Transverse colon (tissue), 4 donors: ENCODE data around the gene PRKG1. TPM values are rescaled to one million over a fixed set of nuclear protein-coding genes. Genes with fewer than 3 reads are reported as not detected.

Source experiments
- DNase-seq: peaks from one replicate; pipeline ENCODE4 v3.0.0-alpha.2; 2019
- H3K27ac ChIP-seq, 4 donors: fragments of 200-600 bp; sonication (generic); 2 replicates each; pipeline ENCODE4 v1.5.1; 2016 to 2018; ENCODE audit warnings: inconsistent platforms in 4 of 4
- H3K27me3 ChIP-seq: fragments of 200-600 bp; sonication (generic); 2 replicates; pipeline ENCODE4 v1.5.1; 2017; ENCODE audit warnings: inconsistent platforms
- H3K36me3 ChIP-seq, 4 donors: fragments of 200-600 bp; sonication (generic); 2 replicates each; pipeline ENCODE4 v1.5.1; 2017 to 2019; ENCODE audit warnings: inconsistent platforms in 4 of 4
- H3K4me1 ChIP-seq, 4 donors: fragments of 200-600 bp; sonication (generic); 2 replicates each; pipeline ENCODE4 v1.5.1; 2017 to 2020; ENCODE audit warnings: inconsistent platforms in 4 of 4
- H3K4me3 ChIP-seq, 4 donors: fragments of 200-600 bp; sonication (generic); 1 replicate in 1 of 4; 2 replicates in 3 of 4; pipeline versions ENCODE4 v1.5.1 to v1.6.1; 2017 to 2019; ENCODE audit warnings: inconsistent platforms in 4 of 4
- H3K9me3 ChIP-seq, 2 donors: fragments of 200-600 bp; sonication (generic); 2 replicates each; pipeline ENCODE4 v1.5.1; 2017 to 2019; ENCODE audit warnings: inconsistent platforms in 2 of 2
- EP300 ChIP-seq: sonication (generic); formaldehyde crosslinking; IDR thresholded peaks from one replicate; pipeline ENCODE4 v1.6.1; 2017; ENCODE audit warnings: antibody characterized with exemption, low read depth
- POLR2A ChIP-seq: fragments of 450-650 bp; IDR thresholded peaks from one replicate; pipeline ENCODE4 v1.6.1; 2016; ENCODE audit warnings: antibody characterized with exemption, mild to moderate bottlenecking, moderate library complexity
- POLR2AphosphoS5 ChIP-seq, 3 donors: sonication (generic); formaldehyde crosslinking; IDR thresholded peaks; one replicate each; pipeline ENCODE4 v1.6.1; 2016; ENCODE audit warnings: antibody characterized with exemption in 3 of 3
- whole genome bisulfite sequencing, 2 donors: methylation state at CpG; one replicate each; pipeline ENCODE4 v1.1.5; 2018; ENCODE audit warnings: low coverage in 1 of 2; 5-methylcytosine and 5-hydroxymethylcytosine counted together
- in situ Hi-C, 4 donors: fragments of 200-750 bp; cut with MboI; loops; one replicate each; pipeline versions ENCODE4 v1.15.0 to v1.15.1; 2017; ENCODE audit warnings: low sequenced_read_pairs in 3 of 4, low pct_ligation_motif_present in 1 of 4, low pct_unique_long_range_greater_than_20kb in 1 of 4
- intact Hi-C: fragments of 100-400 bp; cut with DNase I; formaldehyde crosslinking; loops from one replicate; pipeline ENCODE4 v1.15.1; 2023; ENCODE audit warnings: low total_unique reads
- total RNA-seq, 4 donors: library from RNA; depleted of rRNA; stranded (reverse); fragments of >200 nt; gene quantifications; one replicate each; pipeline ENCODE4 v1.1.0, GENCODE V29; 2016
- TF ChIP-seq, protein P1 (sequence below), 5 experiments: fragments of 200-600 bp in 3 of 5; fragments of 450-650 bp in 2 of 5; sonication (generic) in 3 of 5; IDR thresholded peaks; 1 replicate in 2 of 5; 2 replicates in 3 of 5; pipeline ENCODE4 v1.5.1; 2016 to 2017; ENCODE audit warnings: antibody characterized with exemption in 5 of 5, inconsistent platforms in 3 of 5, mild to moderate bottlenecking in 2 of 5, moderate library complexity in 1 of 5

Gene PRKG1
- total RNA-seq, 4 donors from 2014 or later = 17.6 to 30.6 (median 26.9) TPM

DNA sequence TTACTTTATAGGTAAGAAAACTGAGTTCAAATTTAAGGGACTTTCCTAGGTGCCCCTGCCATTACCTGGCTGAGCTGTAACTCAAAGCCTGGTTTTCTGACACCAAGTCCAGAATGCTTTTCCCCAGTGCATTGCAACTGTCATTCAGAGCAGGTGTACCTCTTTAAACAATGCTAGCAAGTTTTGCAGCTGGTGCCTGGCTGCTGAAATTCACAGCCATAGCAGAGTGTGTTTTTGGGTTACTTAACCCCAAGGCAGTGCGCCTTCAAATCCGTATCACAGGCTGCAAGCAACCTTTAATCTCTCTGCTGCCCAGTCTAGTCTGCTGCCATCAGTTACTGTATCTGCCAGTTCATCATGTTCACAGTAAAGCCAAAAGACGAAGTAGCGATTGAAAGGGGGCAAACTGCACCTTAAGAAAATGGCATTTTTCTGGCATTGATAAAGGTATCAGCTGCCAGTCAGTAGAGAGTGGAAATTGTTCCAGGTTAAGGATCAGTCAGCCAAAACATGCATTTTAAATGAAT lies 359.7 kb downstream of the PRKG1 start:
- intact Hi-C loops = no loop called here
- Histone ChIP-seq H3K4me1 (peaks cover 0 to 4% (median under 1%) of the 10 kb centered on the region in 4 donors), H3K9me3 (no peaks in the 10 kb centered on the region), H3K4me3 (no peak overlapping the region), H3K36me3 (no peaks in the 10 kb centered on the region), H3K27me3 (no peaks in the 10 kb centered on the region), H3K27ac (no peak overlapping the region)
- TF ChIP-seq POLR2A (no peak), POLR2AphosphoS5 (IDR thresholded peaks at IDR 0.05) (no peak)
- TF ChIP-seq, protein P1, sequence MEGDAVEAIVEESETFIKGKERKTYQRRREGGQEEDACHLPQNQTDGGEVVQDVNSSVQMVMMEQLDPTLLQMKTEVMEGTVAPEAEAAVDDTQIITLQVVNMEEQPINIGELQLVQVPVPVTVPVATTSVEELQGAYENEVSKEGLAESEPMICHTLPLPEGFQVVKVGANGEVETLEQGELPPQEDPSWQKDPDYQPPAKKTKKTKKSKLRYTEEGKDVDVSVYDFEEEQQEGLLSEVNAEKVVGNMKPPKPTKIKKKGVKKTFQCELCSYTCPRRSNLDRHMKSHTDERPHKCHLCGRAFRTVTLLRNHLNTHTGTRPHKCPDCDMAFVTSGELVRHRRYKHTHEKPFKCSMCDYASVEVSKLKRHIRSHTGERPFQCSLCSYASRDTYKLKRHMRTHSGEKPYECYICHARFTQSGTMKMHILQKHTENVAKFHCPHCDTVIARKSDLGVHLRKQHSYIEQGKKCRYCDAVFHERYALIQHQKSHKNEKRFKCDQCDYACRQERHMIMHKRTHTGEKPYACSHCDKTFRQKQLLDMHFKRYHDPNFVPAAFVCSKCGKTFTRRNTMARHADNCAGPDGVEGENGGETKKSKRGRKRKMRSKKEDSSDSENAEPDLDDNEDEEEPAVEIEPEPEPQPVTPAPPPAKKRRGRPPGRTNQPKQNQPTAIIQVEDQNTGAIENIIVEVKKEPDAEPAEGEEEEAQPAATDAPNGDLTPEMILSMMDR (IDR thresholded peaks at IDR 0.05) = no peak
- in situ Hi-C loops = loop anchor here in 1 of 4 donors (25.0 kb wide), 1 partner anchor 528 kb away; no protein-coding TSS in a partner anchor
- WGBS, 2 donors = 83 to 90% methylated on average over 2 to 4 of the region's 4 CpGs
- DNase-seq = no peak

DNA sequence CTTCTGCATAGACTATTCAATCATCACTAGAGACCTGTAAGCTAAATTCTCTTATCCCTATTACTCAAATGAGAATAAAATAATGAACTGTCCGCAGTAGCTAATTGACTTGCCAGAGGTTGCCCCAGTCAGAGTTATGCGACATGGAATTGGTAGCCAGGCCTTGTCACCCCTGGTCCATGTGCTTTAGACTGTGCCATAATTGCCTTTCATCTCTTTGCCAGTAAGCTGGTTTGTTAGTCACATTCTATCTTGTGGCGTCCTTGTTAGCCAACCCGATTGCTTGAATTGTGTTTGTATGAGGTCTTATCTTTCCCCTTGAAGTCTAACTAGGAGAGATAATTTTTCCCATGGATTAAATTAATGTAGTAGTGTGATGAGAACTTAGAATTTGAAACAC lies 362.5 kb downstream of the PRKG1 start:
- in situ Hi-C loops = loop anchor here in 1 of 4 donors (25.0 kb wide), 1 partner anchor 525 kb away; no protein-coding TSS in a partner anchor

DNA sequence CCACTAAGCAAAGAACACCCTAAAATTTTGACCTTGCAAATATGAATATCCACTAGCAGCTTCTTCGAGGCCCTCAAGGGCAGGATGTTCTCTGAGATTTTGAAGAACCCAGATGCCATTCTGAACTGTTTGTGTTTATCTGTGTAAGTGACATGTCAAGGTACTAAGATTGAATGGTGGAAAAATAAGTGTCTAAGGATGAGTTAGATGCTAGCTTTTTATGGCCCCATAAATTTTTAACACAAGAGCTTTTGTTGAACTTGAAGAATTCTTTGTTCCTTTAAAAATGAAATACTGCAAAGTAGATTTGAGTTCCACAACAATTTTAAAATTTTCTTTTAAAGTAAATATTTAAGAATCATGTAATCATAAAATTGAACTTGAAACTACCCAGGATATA lies 365.4 kb downstream of the PRKG1 start:
- Histone ChIP-seq H3K4me1 (peaks cover 0 to 10% (median 4%) of the 10 kb centered on the region in 4 donors), H3K27ac (peak overlapping the region in 1 of 4 donors; percentile 11), H3K9me3 (no peaks in the 10 kb centered on the region), H3K36me3 (no peaks in the 10 kb centered on the region), H3K27me3 (no peaks in the 10 kb centered on the region), H3K4me3 (no peak overlapping the region)
- DNase-seq = no peak
- TF ChIP-seq POLR2AphosphoS5 (IDR thresholded peaks at IDR 0.05) (no peak), POLR2A (no peak), EP300 (no peak)
- TF ChIP-seq, protein P1 (IDR thresholded peaks at IDR 0.05) = no peak
- intact Hi-C loops = no loop called here
- 47 to 71% methylated on average over 1 of the region's 1 CpG for WGBS, 2 donors
- in situ Hi-C loops = loop anchor here in 1 of 4 donors (25.0 kb wide), 1 partner anchor 523 kb away; no protein-coding TSS in a partner anchor

More for the DNA sequence above, 362.5 kb downstream of the PRKG1 start:
- no peak for DNase-seq
- no peak overlapping the region for H3K4me3 ChIP-seq
- H3K27ac ChIP-seq = no peak overlapping the region
- intact Hi-C loops = no loop called here
- peaks cover 0 to 10% (median 4%) of the 10 kb centered on the region in 4 donors for H3K4me1 ChIP-seq
- H3K36me3 ChIP-seq = no peaks in the 10 kb centered on the region
- WGBS, 2 donors = 93 to 95% methylated on average over 4 of the region's 4 CpGs
- TF ChIP-seq, protein P1 (IDR thresholded peaks at IDR 0.05) = no peak
- no peak for TF ChIP-seq POLR2AphosphoS5 (IDR thresholded peaks at IDR 0.05)
- TF ChIP-seq POLR2A = no peak
- TF ChIP-seq EP300 = no peak
- H3K9me3 ChIP-seq = no peaks in the 10 kb centered on the region
- H3K27me3 ChIP-seq = no peaks in the 10 kb centered on the region

DNA sequence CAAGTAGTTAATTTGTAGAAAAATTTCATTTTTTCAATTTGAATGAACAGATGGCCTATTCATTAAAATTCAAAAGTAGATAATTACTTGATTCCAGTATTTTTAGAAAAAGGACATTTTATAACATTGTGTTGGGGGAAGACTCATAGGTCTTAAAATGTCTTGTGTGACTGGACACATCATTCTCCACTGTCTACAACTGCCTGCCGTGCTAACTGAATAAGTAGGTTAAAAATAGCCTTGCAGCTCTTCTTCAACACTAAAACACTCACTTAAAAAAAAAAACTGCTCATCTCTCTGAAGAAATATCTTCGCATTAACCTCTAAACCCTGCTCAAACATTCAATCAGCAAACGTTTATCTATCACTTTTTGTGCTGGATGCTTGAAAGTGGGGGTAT lies 371.3 kb downstream of the PRKG1 start:
- intact Hi-C loops = no loop called here
- 61 to 69% methylated on average over 3 of the region's 3 CpGs for WGBS, 2 donors
- in situ Hi-C loops = loop anchor here in 1 of 4 donors (25.0 kb wide), 1 partner anchor 517 kb away; no protein-coding TSS in a partner anchor

More for the DNA sequence above, 371.3 kb downstream of the PRKG1 start:
- no peak for DNase-seq
- H3K4me1 ChIP-seq = peaks cover 0 to 5% (median 4%) of the 10 kb centered on the region in 4 donors
- H3K27ac ChIP-seq = no peak overlapping the region
- H3K27me3 ChIP-seq = no peaks in the 10 kb centered on the region
- H3K36me3 ChIP-seq = no peaks in the 10 kb centered on the region
- H3K9me3 ChIP-seq = no peaks in the 10 kb centered on the region
- no peak for TF ChIP-seq POLR2AphosphoS5 (IDR thresholded peaks at IDR 0.05)
- TF ChIP-seq POLR2A = no peak
- TF ChIP-seq EP300 = no peak
- TF ChIP-seq, protein P1 (IDR thresholded peaks at IDR 0.05) = no peak
- no peak overlapping the region for H3K4me3 ChIP-seq
